Midbrain (tissue), 1 donor: ENCODE results near the gene LTN1.

Experiments
- DNase-seq: peaks from one replicate; lab custom pipeline; 2025; lab: John Stamatoyannopoulos, UW

Gene LTN1

GRCh38 chr21:28884481-28884880 lies 108.2 kb downstream of the LTN1 start:
- DNase-seq: no peak

- DNase-seq: no peak
Observed at GRCh38 chr21:28883931-28884330, 108.7 kb downstream of the LTN1 start.

- no peak for DNase-seq
Observed at GRCh38 chr21:28882345-28882744, 110.3 kb downstream of the LTN1 start.
